Activated T-cell treated with anti-CD3 and anti-CD28 coated beads, Interleukin-2, amount 50 U/mL, for 24 hours (primary cell): ENCODE results near the gene PRR13.
A peak's percentile ranks its signal among the peaks of the same experiment; 100 is the strongest.

Experiments
- DNase-seq: peaks from one replicate; pipeline ENCODE4 v3.0.0-alpha.2; 2020
- H3K27ac Mint-ChIP-seq: 2 replicates; pipeline ENCODE4 v1.8.0; 2020; ENCODE audit warnings: mild to moderate bottlenecking, mixed read lengths
- H3K27me3 Mint-ChIP-seq: 2 replicates; pipeline ENCODE4 v1.8.0; 2020; ENCODE audit warnings: mixed read lengths
- H3K36me3 Mint-ChIP-seq: 2 replicates; pipeline ENCODE4 v1.8.0; 2020; ENCODE audit warnings: low read depth, mixed read lengths
- H3K4me1 Mint-ChIP-seq: 2 replicates; pipeline ENCODE4 v1.8.0; 2020; ENCODE audit warnings: low read depth, mixed read lengths
- H3K4me3 Mint-ChIP-seq: 2 replicates; pipeline ENCODE4 v1.8.0; 2020; ENCODE audit warnings: mild to moderate bottlenecking, moderate library complexity, mixed read lengths
- H3K9me3 Mint-ChIP-seq: 2 replicates; pipeline ENCODE4 v1.8.0; 2020; ENCODE audit warnings: mixed read lengths

The PRR13 gene

GRCh38 chr12:53453953-53454640 is 12.6 kb downstream of the PRR13 start:
- peak overlapping the region; percentile 95 for H3K4me3 Mint-ChIP-seq
- no peaks in the 10 kb centered on the region for H3K9me3 Mint-ChIP-seq
- H3K4me1 Mint-ChIP-seq, result peaks cover 53% of the 10 kb centered on the region
- no peak for DNase-seq
- peak overlapping the region; percentile 99 for H3K27ac Mint-ChIP-seq
- peaks cover 75% of the 10 kb centered on the region for H3K36me3 Mint-ChIP-seq
- no peaks in the 10 kb centered on the region for H3K27me3 Mint-ChIP-seq

GRCh38 chr12:53454707-53455106 is 13.2 kb downstream of the PRR13 start:
- Mint-ChIP-seq H3K4me3 (peak overlapping the region; percentile 95), H3K27me3 (no peaks in the 10 kb centered on the region), H3K9me3 (no peaks in the 10 kb centered on the region), H3K36me3 (peaks cover 81% of the 10 kb centered on the region), H3K4me1 (peaks cover 57% of the 10 kb centered on the region), H3K27ac (peak overlapping the region; percentile 99)
- DNase-seq, result no peak

GRCh38 chr12:53456654-53457366 is 15.3 kb downstream of the PRR13 start:
- Mint-ChIP-seq H3K36me3 (peaks cover 93% of the 10 kb centered on the region), H3K4me3 (peak overlapping the region; percentile 15), H3K9me3 (no peaks in the 10 kb centered on the region), H3K4me1 (peaks cover 63% of the 10 kb centered on the region), H3K27me3 (no peaks in the 10 kb centered on the region), H3K27ac (peak overlapping the region; percentile 75)
- no peak for DNase-seq

- H3K9me3 Mint-ChIP-seq, result no peaks in the 10 kb centered on the region
- H3K27me3 Mint-ChIP-seq, result no peaks in the 10 kb centered on the region
- peaks cover 71% of the 10 kb centered on the region for H3K4me1 Mint-ChIP-seq
- H3K36me3 Mint-ChIP-seq, result peaks cover 98% of the 10 kb centered on the region
- DNase-seq, result no peak
- H3K4me3 Mint-ChIP-seq, result no peak overlapping the region
- peak overlapping the region; percentile 68 for H3K27ac Mint-ChIP-seq
Measured at GRCh38 chr12:53459097-53459496, 17.6 kb downstream of the PRR13 start.

GRCh38 chr12:53461059-53461458 is 19.5 kb downstream of the PRR13 start:
- Mint-ChIP-seq H3K27ac (peak overlapping the region; percentile 86), H3K4me1 (peaks cover 66% of the 10 kb centered on the region), H3K27me3 (no peaks in the 10 kb centered on the region), H3K36me3 (peaks cover 98% of the 10 kb centered on the region), H3K9me3 (no peaks in the 10 kb centered on the region), H3K4me3 (no peak overlapping the region)
- no peak for DNase-seq

- no peak for DNase-seq
- peaks cover 69% of the 10 kb centered on the region for H3K4me1 Mint-ChIP-seq
- no peaks in the 10 kb centered on the region for H3K9me3 Mint-ChIP-seq
- H3K27me3 Mint-ChIP-seq, result no peaks in the 10 kb centered on the region
- H3K27ac Mint-ChIP-seq, result peak overlapping the region; percentile 29
- no peak overlapping the region for H3K4me3 Mint-ChIP-seq
- H3K36me3 Mint-ChIP-seq, result peaks cover 98% of the 10 kb centered on the region
Measured at GRCh38 chr12:53461591-53461990, 20.1 kb downstream of the PRR13 start.

- Mint-ChIP-seq H3K9me3 (no peaks in the 10 kb centered on the region), H3K27ac (peak overlapping the region; percentile 62), H3K27me3 (no peaks in the 10 kb centered on the region), H3K36me3 (peaks cover 100% of the 10 kb centered on the region), H3K4me3 (no peak overlapping the region), H3K4me1 (peaks cover 72% of the 10 kb centered on the region)
- no peak for DNase-seq
Measured at GRCh38 chr12:53462935-53463334, 21.4 kb downstream of the PRR13 start.

- H3K36me3 Mint-ChIP-seq, result peaks cover 100% of the 10 kb centered on the region
- no peak for DNase-seq
- H3K27me3 Mint-ChIP-seq, result no peaks in the 10 kb centered on the region
- peaks cover 67% of the 10 kb centered on the region for H3K4me1 Mint-ChIP-seq
- H3K27ac Mint-ChIP-seq, result peak overlapping the region; percentile 78
- no peaks in the 10 kb centered on the region for H3K9me3 Mint-ChIP-seq
- H3K4me3 Mint-ChIP-seq, result no peak overlapping the region
Measured at GRCh38 chr12:53463802-53464560, 22.4 kb downstream of the PRR13 start.

GRCh38 chr12:53464685-53465418 is 23.3 kb downstream of the PRR13 start:
- peaks cover 100% of the 10 kb centered on the region for H3K36me3 Mint-ChIP-seq
- H3K4me3 Mint-ChIP-seq, result no peak overlapping the region
- DNase-seq, result no peak
- H3K9me3 Mint-ChIP-seq, result no peaks in the 10 kb centered on the region
- H3K4me1 Mint-ChIP-seq, result peaks cover 61% of the 10 kb centered on the region
- H3K27me3 Mint-ChIP-seq, result no peaks in the 10 kb centered on the region
- H3K27ac Mint-ChIP-seq, result peak overlapping the region; percentile 78

- Mint-ChIP-seq H3K9me3 (no peaks in the 10 kb centered on the region), H3K36me3 (peaks cover 99% of the 10 kb centered on the region), H3K27ac (peak overlapping the region; percentile 56), H3K27me3 (no peaks in the 10 kb centered on the region), H3K4me3 (no peak overlapping the region), H3K4me1 (peaks cover 57% of the 10 kb centered on the region)
- DNase-seq, result no peak
Measured at GRCh38 chr12:53465679-53466078, 24.1 kb downstream of the PRR13 start.

- H3K9me3 Mint-ChIP-seq, result no peaks in the 10 kb centered on the region
- DNase-seq, result no peak
- H3K27me3 Mint-ChIP-seq, result no peaks in the 10 kb centered on the region
- H3K27ac Mint-ChIP-seq, result peak overlapping the region; percentile 56
- peaks cover 56% of the 10 kb centered on the region for H3K4me1 Mint-ChIP-seq
- peaks cover 99% of the 10 kb centered on the region for H3K36me3 Mint-ChIP-seq
- H3K4me3 Mint-ChIP-seq, result no peak overlapping the region
Measured at GRCh38 chr12:53466640-53467039, 25.1 kb downstream of the PRR13 start.

- peaks cover 58% of the 10 kb centered on the region for H3K4me1 Mint-ChIP-seq
- H3K27ac Mint-ChIP-seq, result peak overlapping the region; percentile 73
- H3K36me3 Mint-ChIP-seq, result peaks cover 99% of the 10 kb centered on the region
Measured at GRCh38 chr12:53467082-53467481, 25.5 kb downstream of the PRR13 start.

GRCh38 chr12:53467880-53468279 is 26.3 kb downstream of the PRR13 start:
- peaks cover 99% of the 10 kb centered on the region for H3K36me3 Mint-ChIP-seq
- H3K27me3 Mint-ChIP-seq, result no peaks in the 10 kb centered on the region
- peak overlapping the region; percentile 73 for H3K27ac Mint-ChIP-seq
- no peaks in the 10 kb centered on the region for H3K9me3 Mint-ChIP-seq
- no peak for DNase-seq
- H3K4me3 Mint-ChIP-seq, result no peak overlapping the region
- H3K4me1 Mint-ChIP-seq, result peaks cover 57% of the 10 kb centered on the region

More at GRCh38 chr12:53467082-53467481, 25.5 kb downstream of the PRR13 start:
- H3K9me3 Mint-ChIP-seq, result no peaks in the 10 kb centered on the region
- no peak for DNase-seq
- H3K27me3 Mint-ChIP-seq, result no peaks in the 10 kb centered on the region
- no peak overlapping the region for H3K4me3 Mint-ChIP-seq

GRCh38 chr12:53468282-53468681 is 26.7 kb downstream of the PRR13 start:
- H3K4me1 Mint-ChIP-seq, result peaks cover 55% of the 10 kb centered on the region
- peaks cover 99% of the 10 kb centered on the region for H3K36me3 Mint-ChIP-seq
- H3K4me3 Mint-ChIP-seq, result no peak overlapping the region
- H3K27ac Mint-ChIP-seq, result peak overlapping the region; percentile 73
- no peaks in the 10 kb centered on the region for H3K27me3 Mint-ChIP-seq
- no peak for DNase-seq
- H3K9me3 Mint-ChIP-seq, result no peaks in the 10 kb centered on the region
